GM12878 (cell line): ENCODE data around the gene STXBP2. TPM values are rescaled to one million over a fixed set of nuclear protein-coding genes. Genes with fewer than 3 reads are reported as not detected.

ENCODE experiments used
- ATAC-seq: fragments of 200-7000 bp; cut with Tn5 transposase; 3 replicates; pipeline ENCODE4 v1.9.1; 2020; ENCODE audit warnings: mild to moderate bottlenecking, moderate library complexity
- BruUV-seq: library from RNA; stranded (reverse); fragments of 400-500 nt; replicated peaks from 2 replicates; lab custom pipeline; 2021; lab: Mats Ljungman, UMichigan
- CTCF ChIA-PET: fragments of 300-600 bp; sonication (Branson Sonifier 250); formaldehyde crosslinking; extraction: SDS; loops from one replicate; lab custom pipeline; 2021; ENCODE audit warnings: inconsistent platforms; lab: Yijun Ruan, JAX
- POLR2A ChIA-PET: fragments of 350-600 bp; formaldehyde crosslinking; extraction: SDS; loops from one replicate; lab custom pipeline; 2021; ENCODE audit warnings: inconsistent platforms; lab: Charles Lee
- RAD21 ChIA-PET: fragments of 300-600 bp; sonication (Branson Sonifier 250); formaldehyde crosslinking; loops from one replicate; lab custom pipeline; 2023; ENCODE audit warnings: antibody characterized with exemption; ENCODE audit not compliant: unreplicated experiment; lab: Charles Lee
- SMC1A ChIA-PET: fragments of 300-600 bp; sonication (Branson Sonifier 250); formaldehyde crosslinking; loops from one replicate; lab custom pipeline; 2023; ENCODE audit not compliant: unreplicated experiment, uncharacterized antibody; lab: Charles Lee
- DNase-seq: peaks from one replicate; pipeline ENCODE4 v3.0.0-alpha.2; 2011; ENCODE audit warnings: low read depth, low spot score
- FAIRE-seq: peaks from 3 replicates; lab custom pipeline; 2011; peaks lifted over from hg19 to GRCh38; lab: Jason Lieb, UNC
- H2AFZ ChIP-seq: 2 replicates; pipeline ENCODE4 v1.6.0; 2011; ENCODE audit warnings: low read depth, low read length, control low read depth; ENCODE audit not compliant: control insufficient read depth
- H3K27ac ChIP-seq: 2 replicates; pipeline ENCODE4 v1.5.1; 2011; ENCODE audit warnings: control low read depth; ENCODE audit not compliant: control insufficient read depth, insufficient read depth
- H3K27me3 ChIP-seq, 2 experiments: replicated peaks in 1 of 2; 2 replicates each; pipeline versions ENCODE4 v1.6.0 to v1.6.1; 2011; ENCODE audit warnings: low read length in 1 of 2; ENCODE audit not compliant: control insufficient read depth in 2 of 2, insufficient read depth in 2 of 2
- H3K36me3 ChIP-seq, 2 experiments: 2 replicates each; pipeline ENCODE4 v1.5.1; 2011; ENCODE audit warnings: low read length in 1 of 2; ENCODE audit not compliant: control insufficient read depth in 2 of 2, insufficient read depth in 2 of 2
- H3K4me1 ChIP-seq: 2 replicates; pipeline ENCODE4 v1.6.1; 2011; ENCODE audit warnings: mild to moderate bottlenecking, low read length, moderate library complexity, mixed read lengths; ENCODE audit not compliant: control insufficient read depth, insufficient read depth
- H3K4me2 ChIP-seq: 2 replicates; pipeline ENCODE4 v1.6.0; 2011; ENCODE audit warnings: control low read depth; ENCODE audit not compliant: control insufficient read depth, insufficient read depth
- H3K4me3 ChIP-seq: fragments of 200-600 bp; sonication (generic); 2 replicates; pipeline ENCODE4 v1.5.1; 2016
- H3K79me2 ChIP-seq: 2 replicates; pipeline ENCODE4 v1.6.0; 2011; ENCODE audit warnings: low read length; ENCODE audit not compliant: control insufficient read depth, insufficient read depth
- H3K9ac ChIP-seq: 2 replicates; pipeline ENCODE4 v1.8.0; 2011; ENCODE audit warnings: low read length, control low read depth, mixed read lengths; ENCODE audit not compliant: control insufficient read depth, insufficient read depth
- H3K9me3 ChIP-seq: replicated peaks from 3 replicates; pipeline ENCODE4 v1.5.1; 2011; ENCODE audit warnings: mild to moderate bottlenecking, low read length; ENCODE audit not compliant: control insufficient read depth, insufficient read depth
- H4K20me1 ChIP-seq: 2 replicates; pipeline ENCODE4 v1.6.0; 2011; ENCODE audit not compliant: control insufficient read depth, insufficient read depth
- BHLHE40 ChIP-seq, 2 experiments: fragments of 450-650 bp in 1 of 2; IDR thresholded peaks; 2 replicates each; pipeline ENCODE4 v1.6.1; 2011 to 2017; ENCODE audit warnings: low read depth in 2 of 2, borderline replicate concordance in 1 of 2, improper control_type of control experiment in 1 of 2, low read length in 1 of 2, mild to moderate bottlenecking in 1 of 2
- CBFB ChIP-seq: IDR thresholded peaks from 2 replicates; pipeline ENCODE4 v1.6.1; 2016; ENCODE audit warnings: antibody characterized with exemption, low read depth
- CBX3 ChIP-seq: fragments of 200-600 bp; sonication (generic); IDR thresholded peaks from 2 replicates; pipeline ENCODE4 v1.6.1; 2016; ENCODE audit warnings: low read depth, borderline replicate concordance
- CREB1 ChIP-seq: IDR thresholded peaks from 2 replicates; pipeline ENCODE4 v1.6.1; 2012; ENCODE audit warnings: low read depth, mild to moderate bottlenecking, inconsistent platforms
- CREM ChIP-seq: IDR thresholded peaks from 2 replicates; pipeline ENCODE4 v1.6.1; 2014; ENCODE audit warnings: antibody characterized with exemption, low read depth
- DPF2 ChIP-seq: fragments of 450-650 bp; IDR thresholded peaks from 2 replicates; pipeline ENCODE4 v1.6.1; 2017; ENCODE audit warnings: mild to moderate bottlenecking
- HDGF ChIP-seq: fragments of 450-650 bp; IDR thresholded peaks from 2 replicates; pipeline ENCODE4 v1.6.1; 2016; ENCODE audit warnings: antibody characterized with exemption
- NFIC ChIP-seq: IDR thresholded peaks from 2 replicates; pipeline ENCODE4 v1.6.1; 2012; ENCODE audit warnings: low read depth, mild to moderate bottlenecking, inconsistent platforms, low read length, moderate library complexity
- NR2C2 ChIP-seq: IDR thresholded peaks from 2 replicates; pipeline ENCODE4 v1.6.1; 2011; ENCODE audit warnings: borderline replicate concordance, low read depth; ENCODE audit not compliant: control insufficient read depth, insufficient read length
- PAX8 ChIP-seq: fragments of 450-650 bp; IDR thresholded peaks from 2 replicates; pipeline ENCODE4 v1.6.1; 2017; ENCODE audit warnings: mild to moderate bottlenecking, moderate library complexity
- POLR2AphosphoS2 ChIP-seq: IDR thresholded peaks from 2 replicates; pipeline ENCODE4 v1.6.1; 2011; ENCODE audit warnings: low read depth, mild to moderate bottlenecking, low read length, improper control_type of control experiment, moderate library complexity
- RELA ChIP-seq: fragments of 450-650 bp; IDR thresholded peaks from 2 replicates; pipeline ENCODE4 v1.8.0; 2014; ENCODE audit warnings: borderline replicate concordance; ENCODE audit not compliant: partially characterized antibody
- RUNX3 ChIP-seq: IDR thresholded peaks from 2 replicates; pipeline ENCODE4 v1.6.1; 2012; ENCODE audit warnings: low read length, inconsistent platforms
- SMAD1 ChIP-seq: fragments of 450-650 bp; IDR thresholded peaks from 2 replicates; pipeline ENCODE4 v1.6.1; 2018; ENCODE audit warnings: mild to moderate bottlenecking, low read depth; ENCODE audit not compliant: partially characterized antibody
- TARDBP ChIP-seq: IDR thresholded peaks from 2 replicates; pipeline ENCODE4 v1.6.1; 2016; ENCODE audit warnings: borderline replicate concordance
- WGBS: methylation state at CpG from one replicate; pipeline ENCODE4 v1.1.6; 2016; ENCODE audit warnings: low lambda C conversion rate; ENCODE audit not compliant: insufficient replicate concordance, insufficient coverage; ENCODE audit errors: missing lambda C conversion rate; 5-methylcytosine and 5-hydroxymethylcytosine counted together
- in situ Hi-C: fragments of 300-500 bp; cut with MboI; formaldehyde crosslinking; loops from 9 replicates; pipeline ENCODE4 v1.14.3; 2018; ENCODE audit warnings: mixed read lengths
- intact Hi-C: fragments of 100-400 bp; cut with micrococcal nuclease; formaldehyde crosslinking; loops from one replicate; pipeline ENCODE4 v1.14.2; 2022; ENCODE audit not compliant: unreplicated experiment
- polyA plus RNA-seq, 11 experiments: library from polyadenylated mRNA; depleted of rRNA in 4 of 11; unstranded in 6 of 11; stranded (reverse) in 5 of 11; fragments of >200 nt; fragmentation: Nextera tagmentation in 4 of 11; fragmentation: Illumina TruSeq in 1 of 11; extraction: Ambion mirVana in 4 of 11; extraction: Trizol in 1 of 11; gene quantifications; 1 replicate in 1 of 11; 2 replicates in 10 of 11; pipeline versions ENCODE4 v1.2.1 to v1.2.3, GENCODE V29; 2011 to 2016; ENCODE audit warnings: inconsistent platforms in 2 of 11, missing spikeins in 2 of 11, low read depth in 1 of 11
- total RNA-seq, 4 experiments: library from RNA; depleted of rRNA in 3 of 4; stranded (reverse); fragments of >200 nt in 3 of 4; fragmentation: Illumina TruSeq in 1 of 4; extraction: Trizol in 1 of 4; gene quantifications; 2 replicates each; pipeline versions ENCODE4 v1.2.1 to v1.2.3, GENCODE V29; 2013 to 2021
- TF ChIP-seq, protein P1 (sequence below): fragments of 450-650 bp; formaldehyde crosslinking; IDR thresholded peaks from 2 replicates; pipeline ENCODE4 v1.4.0; 2022; ENCODE audit warnings: mild to moderate bottlenecking, moderate library complexity
- TF ChIP-seq, protein P2 (sequence below): IDR thresholded peaks from 2 replicates; pipeline ENCODE4 v1.6.1; 2012; ENCODE audit warnings: improper control_type of control experiment, low read depth, low read length; ENCODE audit not compliant: insufficient replicate concordance
- TF ChIP-seq, protein P3 (sequence below): IDR thresholded peaks from 2 replicates; pipeline ENCODE4 v1.6.1; 2012; ENCODE audit warnings: low read depth, low read length, improper control_type of control experiment

The STXBP2 gene
- total and polyA plus RNA-seq, 10 of the 15 experiments (the other 5 are each of a cell fraction or from before 2014, with no cell fraction given) = 2.6 to 111 (median 61.4) TPM

DNA sequence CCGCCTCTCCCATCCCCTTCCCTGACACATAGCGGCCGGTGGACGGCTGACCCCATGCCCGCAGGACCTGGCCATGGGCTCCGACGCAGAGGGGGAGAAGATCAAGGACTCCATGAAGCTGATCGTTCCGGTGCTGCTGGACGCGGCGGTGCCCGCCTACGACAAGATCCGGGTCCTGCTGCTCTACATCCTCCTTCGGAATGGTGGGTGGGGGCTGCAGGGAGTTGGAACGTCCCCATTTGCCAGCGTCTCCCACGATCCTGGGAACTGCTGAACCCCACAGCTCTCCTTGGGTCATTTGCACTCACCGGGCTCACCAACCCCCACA lies 7.6 kb downstream of the STXBP2 start:
- WGBS = 96% methylated on average over 20 of the region's 20 CpGs
- ATAC-seq = no peak
- no peak for FAIRE-seq
- H2AFZ ChIP-seq = no peak overlapping the region
- no peak overlapping the region for H3K4me2 ChIP-seq
- no peaks in the 10 kb centered on the region for H3K79me2 ChIP-seq
- in situ Hi-C loops = no loop called here
- H3K9ac ChIP-seq = no peak overlapping the region
- H3K9me3 ChIP-seq = no peaks in the 10 kb centered on the region; the same call in 2 of the 3 replicates
- ChIA-PET POLR2A (interaction anchor here (0.6 kb wide), 1 partner anchor 19 kb away, joined by 5 read pairs; no protein-coding TSS in a partner anchor), SMC1A (no interaction called here), RAD21 (no interaction called here), CTCF (no interaction called here)
- no peak overlapping the region for H3K27ac ChIP-seq
- BruUV-seq = no TSS peak
- intact Hi-C loops = no loop called here
- no peak for DNase-seq
- H3K4me1 ChIP-seq = peaks cover 3% of the 10 kb centered on the region
- peaks cover 0 to 7% of the 10 kb centered on the region in 2 experiments; a peak in 3 of 4 replicates for H3K36me3 ChIP-seq
- no peaks in the 10 kb centered on the region for H3K27me3 ChIP-seq
- no peak overlapping the region for H3K4me3 ChIP-seq
- H4K20me1 ChIP-seq = no peaks in the 10 kb centered on the region
- TF ChIP-seq CBFB (no peak), POLR2AphosphoS2 (no peak), CREB1 (no peak), SMAD1 (no peak), DPF2 (no peak), HDGF (no peak), RUNX3 (no peak), CBX3 (no peak), CREM (no peak), PAX8 (no peak), NFIC (no peak), RELA (no peak), BHLHE40 (IDR thresholded peaks at IDR 0.05; ENCODE audit: borderline replicate concordance in 1 of 2, low read depth in 2 of 2, low read length in 1 of 2) (no peak), NR2C2 (no peak), TARDBP (no peak)
- TF ChIP-seq, protein P1, sequence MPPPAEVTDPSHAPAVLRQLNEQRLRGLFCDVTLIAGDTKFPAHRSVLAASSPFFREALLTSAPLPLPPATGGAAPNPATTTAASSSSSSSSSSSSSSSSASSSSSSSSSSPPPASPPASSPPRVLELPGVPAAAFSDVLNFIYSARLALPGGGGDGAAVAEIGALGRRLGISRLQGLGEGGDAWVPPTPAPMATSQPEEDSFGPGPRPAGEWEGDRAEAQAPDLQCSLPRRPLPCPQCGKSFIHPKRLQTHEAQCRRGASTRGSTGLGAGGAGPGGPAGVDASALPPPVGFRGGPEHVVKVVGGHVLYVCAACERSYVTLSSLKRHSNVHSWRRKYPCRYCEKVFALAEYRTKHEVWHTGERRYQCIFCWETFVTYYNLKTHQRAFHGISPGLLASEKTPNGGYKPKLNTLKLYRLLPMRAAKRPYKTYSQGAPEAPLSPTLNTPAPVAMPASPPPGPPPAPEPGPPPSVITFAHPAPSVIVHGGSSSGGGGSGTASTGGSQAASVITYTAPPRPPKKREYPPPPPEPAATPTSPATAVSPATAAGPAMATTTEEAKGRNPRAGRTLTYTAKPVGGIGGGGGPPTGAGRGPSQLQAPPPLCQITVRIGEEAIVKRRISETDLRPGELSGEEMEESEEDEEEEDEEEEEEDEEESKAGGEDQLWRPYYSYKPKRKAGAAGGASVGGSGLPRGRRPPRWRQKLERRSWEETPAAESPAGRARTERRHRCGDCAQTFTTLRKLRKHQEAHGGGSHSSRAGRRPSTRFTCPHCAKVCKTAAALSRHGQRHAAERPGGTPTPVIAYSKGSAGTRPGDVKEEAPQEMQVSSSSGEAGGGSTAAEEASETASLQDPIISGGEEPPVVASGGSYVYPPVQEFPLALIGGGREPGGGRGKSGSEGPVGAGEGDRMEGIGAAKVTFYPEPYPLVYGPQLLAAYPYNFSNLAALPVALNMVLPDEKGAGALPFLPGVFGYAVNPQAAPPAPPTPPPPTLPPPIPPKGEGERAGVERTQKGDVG (CRISPR knock-in tag) = no peak
- TF ChIP-seq, protein P2, sequence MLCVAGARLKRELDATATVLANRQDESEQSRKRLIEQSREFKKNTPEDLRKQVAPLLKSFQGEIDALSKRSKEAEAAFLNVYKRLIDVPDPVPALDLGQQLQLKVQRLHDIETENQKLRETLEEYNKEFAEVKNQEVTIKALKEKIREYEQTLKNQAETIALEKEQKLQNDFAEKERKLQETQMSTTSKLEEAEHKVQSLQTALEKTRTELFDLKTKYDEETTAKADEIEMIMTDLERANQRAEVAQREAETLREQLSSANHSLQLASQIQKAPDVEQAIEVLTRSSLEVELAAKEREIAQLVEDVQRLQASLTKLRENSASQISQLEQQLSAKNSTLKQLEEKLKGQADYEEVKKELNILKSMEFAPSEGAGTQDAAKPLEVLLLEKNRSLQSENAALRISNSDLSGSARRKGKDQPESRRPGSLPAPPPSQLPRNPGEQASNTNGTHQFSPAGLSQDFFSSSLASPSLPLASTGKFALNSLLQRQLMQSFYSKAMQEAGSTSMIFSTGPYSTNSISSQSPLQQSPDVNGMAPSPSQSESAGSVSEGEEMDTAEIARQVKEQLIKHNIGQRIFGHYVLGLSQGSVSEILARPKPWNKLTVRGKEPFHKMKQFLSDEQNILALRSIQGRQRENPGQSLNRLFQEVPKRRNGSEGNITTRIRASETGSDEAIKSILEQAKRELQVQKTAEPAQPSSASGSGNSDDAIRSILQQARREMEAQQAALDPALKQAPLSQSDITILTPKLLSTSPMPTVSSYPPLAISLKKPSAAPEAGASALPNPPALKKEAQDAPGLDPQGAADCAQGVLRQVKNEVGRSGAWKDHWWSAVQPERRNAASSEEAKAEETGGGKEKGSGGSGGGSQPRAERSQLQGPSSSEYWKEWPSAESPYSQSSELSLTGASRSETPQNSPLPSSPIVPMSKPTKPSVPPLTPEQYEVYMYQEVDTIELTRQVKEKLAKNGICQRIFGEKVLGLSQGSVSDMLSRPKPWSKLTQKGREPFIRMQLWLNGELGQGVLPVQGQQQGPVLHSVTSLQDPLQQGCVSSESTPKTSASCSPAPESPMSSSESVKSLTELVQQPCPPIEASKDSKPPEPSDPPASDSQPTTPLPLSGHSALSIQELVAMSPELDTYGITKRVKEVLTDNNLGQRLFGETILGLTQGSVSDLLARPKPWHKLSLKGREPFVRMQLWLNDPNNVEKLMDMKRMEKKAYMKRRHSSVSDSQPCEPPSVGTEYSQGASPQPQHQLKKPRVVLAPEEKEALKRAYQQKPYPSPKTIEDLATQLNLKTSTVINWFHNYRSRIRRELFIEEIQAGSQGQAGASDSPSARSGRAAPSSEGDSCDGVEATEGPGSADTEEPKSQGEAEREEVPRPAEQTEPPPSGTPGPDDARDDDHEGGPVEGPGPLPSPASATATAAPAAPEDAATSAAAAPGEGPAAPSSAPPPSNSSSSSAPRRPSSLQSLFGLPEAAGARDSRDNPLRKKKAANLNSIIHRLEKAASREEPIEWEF = no peak
- TF ChIP-seq, protein P3, sequence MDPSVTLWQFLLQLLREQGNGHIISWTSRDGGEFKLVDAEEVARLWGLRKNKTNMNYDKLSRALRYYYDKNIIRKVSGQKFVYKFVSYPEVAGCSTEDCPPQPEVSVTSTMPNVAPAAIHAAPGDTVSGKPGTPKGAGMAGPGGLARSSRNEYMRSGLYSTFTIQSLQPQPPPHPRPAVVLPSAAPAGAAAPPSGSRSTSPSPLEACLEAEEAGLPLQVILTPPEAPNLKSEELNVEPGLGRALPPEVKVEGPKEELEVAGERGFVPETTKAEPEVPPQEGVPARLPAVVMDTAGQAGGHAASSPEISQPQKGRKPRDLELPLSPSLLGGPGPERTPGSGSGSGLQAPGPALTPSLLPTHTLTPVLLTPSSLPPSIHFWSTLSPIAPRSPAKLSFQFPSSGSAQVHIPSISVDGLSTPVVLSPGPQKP = no peak
